GM21825 (cell line): ENCODE data around the gene UNK.
"Not testable (repeated sequence)": the region's sequence is repeated elsewhere in the genome, so short reads cannot be mapped to it uniquely, and the experiment has no call there.

Source experiments
- ATAC-seq: cut with Tn5 transposase; IDR thresholded peaks from one replicate; pipeline ENCODE4 v1.9.1; 2021; ENCODE audit warnings: mild to moderate bottlenecking, moderate library complexity; ENCODE audit not compliant: unreplicated experiment

The UNK gene

DNA sequence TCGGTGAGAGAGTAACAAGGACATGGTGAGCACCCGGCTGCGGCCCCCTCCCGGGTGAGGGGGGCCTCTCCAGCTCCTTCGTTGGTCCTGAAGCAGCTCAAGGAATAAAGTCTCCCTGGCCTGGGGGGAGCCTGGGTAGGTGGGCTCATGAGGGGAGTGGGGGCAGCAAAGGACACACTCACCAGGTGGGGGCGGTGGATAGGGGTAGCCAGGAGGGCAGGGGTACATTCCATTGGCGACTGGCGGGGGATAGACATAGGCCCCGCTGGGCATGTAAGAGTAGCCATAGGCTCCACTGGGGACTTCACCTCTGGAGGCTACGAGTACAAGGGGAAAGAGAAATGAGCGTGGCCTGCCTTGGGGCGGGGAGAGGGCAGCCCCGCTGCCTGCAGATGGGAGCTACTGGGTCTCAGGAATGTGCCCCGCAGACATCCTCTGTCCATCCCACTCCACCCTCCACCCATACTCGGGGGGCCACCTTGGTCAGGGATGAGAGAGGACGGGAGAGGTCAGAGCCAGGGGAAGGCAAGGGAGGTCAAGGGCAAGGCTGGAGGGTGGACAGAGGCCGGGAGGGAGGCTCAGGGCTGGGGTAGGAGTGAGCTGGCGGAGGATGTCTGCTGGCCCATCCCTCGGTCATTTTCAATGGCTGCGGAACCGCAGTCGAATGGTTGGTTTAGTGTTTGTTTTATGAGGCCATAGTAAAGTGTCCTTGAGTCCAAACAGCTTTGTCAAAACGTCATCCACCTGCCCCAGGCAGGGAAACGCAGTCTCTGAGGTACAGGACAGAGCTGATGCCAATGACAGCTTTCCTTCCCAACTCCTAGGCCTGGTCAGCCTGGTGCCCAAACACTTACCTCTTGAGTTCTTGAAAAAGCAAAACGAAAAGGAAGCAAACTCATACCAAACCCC lies 63.3 kb downstream of the UNK start:
- no peak for ATAC-seq

DNA sequence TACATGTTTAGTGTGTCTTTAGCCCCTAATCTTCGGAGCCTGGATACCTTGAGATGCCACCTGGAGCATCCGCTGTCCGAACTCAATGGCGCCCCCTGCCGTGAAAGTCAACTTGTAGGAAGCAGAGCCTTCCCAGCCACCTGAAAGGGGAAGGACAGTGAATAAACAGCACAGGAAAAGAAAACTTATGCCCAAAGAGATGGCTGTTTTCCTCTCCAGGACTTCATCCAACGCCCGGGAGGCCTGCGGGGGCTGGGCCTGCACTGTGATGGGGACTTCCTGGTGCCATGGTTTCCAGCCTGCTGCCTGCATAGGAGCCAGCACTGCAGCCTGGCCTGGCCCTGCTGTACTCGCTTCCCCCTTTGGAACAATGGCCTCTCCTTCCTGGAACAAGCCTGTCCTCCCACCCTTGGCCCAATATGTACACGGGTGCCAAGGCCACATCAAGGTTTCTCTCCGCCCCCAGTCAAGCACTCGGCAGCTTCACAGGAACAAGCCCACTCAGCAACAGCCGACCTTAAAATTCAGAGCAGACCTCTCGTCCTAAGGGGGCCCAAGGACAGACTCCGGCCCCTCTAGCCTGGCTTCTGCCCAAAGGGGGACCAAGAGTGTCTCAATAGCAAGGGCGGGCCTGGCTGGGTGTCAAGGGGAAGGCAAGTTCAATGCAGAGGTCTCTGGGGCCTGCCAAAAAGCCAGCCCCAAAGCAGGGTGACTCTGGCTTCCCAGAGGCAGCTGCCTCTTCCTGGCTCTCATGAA lies 64.1 kb downstream of the UNK start:
- no peak for ATAC-seq

DNA sequence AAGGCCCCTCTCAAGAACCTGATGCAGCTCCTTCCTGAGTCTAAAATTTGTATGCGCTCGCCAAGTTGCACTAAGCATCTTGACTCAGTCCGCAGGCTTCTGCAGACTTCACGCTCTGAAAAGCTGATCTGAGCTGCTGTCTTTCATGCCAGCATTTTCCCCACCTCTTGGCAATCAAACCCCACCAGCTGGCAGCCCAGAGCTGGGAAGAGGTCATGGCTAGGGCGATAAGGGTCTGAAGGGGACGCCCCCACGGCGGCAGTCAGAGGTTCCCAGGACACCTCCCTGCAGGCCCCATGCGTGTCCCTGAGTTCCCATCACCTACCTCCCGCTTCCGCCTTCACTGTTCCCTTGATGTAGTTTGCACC lies 64.7 kb downstream of the UNK start:
- ATAC-seq = no peak

DNA sequence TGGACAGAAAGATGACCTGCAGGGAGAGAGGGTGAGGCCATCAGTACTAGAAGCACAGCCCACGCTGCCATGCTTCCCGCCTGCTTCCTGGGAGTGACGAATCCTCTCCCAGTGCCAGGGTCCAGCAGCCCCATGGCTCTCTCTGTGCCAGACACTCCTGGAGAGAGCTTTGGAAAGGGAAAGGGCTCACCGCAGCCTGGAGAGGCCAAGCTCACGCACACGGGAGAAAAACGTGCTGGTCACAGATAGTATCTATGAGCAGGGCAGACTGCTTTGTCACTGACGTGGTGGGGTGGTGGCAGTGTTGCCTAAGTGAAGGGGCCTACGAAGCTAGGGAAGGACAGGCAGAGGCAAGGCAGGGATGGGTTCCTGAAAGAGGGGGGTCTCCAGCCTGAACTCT lies 65.1 kb downstream of the UNK start:
- ATAC-seq = no peak

DNA sequence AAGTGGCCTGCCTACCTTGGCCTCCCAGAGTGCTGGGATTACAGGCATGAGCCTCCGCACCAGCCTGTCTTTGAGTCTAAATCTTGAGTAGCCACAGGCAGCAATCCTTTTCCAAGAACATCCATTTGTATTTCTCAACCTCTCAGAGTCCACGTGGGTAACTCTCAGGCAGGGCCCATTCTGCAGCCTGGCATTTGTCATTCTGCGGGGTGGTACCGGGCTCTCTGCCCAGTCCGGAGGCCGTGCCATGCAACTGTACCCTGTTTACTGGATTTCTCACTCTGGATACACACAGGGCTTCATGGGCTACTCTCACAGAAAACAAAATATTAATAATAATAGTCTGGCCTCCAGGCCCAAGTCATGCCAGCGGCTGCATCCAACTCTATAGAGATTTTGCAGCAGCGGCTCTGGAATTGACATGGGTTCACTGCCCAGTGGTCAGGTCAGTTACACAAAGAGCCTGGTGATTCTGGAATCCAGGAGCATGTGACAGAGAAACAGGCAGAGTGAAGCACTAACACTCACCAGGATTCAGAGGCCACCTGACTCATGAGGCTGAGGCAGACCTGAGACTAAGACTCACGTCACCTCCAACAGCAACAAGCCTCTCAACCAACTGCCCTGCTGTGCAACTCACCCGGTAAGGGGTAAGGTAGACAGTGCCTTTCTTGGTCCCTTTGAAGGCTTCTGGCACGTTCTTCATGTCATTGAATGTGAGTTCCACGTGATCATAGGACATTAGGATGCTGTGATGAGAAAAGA lies 66.5 kb downstream of the UNK start:
- no peak for ATAC-seq

DNA sequence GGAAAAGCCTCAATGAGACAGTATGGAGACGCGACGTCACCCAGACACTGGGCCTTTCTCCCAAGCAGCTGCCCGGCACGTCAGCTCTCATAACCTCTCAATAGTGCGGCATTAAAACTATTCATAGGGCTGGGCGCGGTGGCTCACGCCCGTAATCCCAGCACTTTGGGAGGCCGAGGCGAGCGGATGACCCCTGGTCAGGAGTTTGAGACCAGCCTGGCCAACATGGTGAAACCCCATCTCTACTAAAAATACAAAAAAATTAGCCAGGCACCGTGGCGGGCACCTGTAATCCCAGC lies 67.0 kb downstream of the UNK start:
- ATAC-seq = not testable (repeated sequence)

DNA sequence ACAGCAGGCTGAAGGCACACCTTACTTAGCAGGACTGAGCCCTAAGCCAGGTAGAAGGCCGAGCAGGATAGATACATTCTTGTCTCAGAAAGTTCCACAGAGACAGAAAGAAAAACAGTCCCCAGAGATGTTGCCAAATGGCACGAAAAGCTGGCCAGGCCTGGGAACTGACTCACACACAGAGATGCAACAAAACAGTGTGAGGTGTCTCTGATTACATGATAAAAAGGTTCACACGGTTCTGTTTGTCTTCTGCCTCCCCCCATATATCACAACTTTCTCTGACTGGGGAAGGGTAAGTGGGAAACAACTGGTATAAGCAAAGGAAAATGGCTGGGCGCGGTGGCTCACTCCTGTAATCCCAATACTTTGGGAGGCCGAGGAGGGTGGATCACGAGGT lies 68.8 kb downstream of the UNK start:
- no peak for ATAC-seq

DNA sequence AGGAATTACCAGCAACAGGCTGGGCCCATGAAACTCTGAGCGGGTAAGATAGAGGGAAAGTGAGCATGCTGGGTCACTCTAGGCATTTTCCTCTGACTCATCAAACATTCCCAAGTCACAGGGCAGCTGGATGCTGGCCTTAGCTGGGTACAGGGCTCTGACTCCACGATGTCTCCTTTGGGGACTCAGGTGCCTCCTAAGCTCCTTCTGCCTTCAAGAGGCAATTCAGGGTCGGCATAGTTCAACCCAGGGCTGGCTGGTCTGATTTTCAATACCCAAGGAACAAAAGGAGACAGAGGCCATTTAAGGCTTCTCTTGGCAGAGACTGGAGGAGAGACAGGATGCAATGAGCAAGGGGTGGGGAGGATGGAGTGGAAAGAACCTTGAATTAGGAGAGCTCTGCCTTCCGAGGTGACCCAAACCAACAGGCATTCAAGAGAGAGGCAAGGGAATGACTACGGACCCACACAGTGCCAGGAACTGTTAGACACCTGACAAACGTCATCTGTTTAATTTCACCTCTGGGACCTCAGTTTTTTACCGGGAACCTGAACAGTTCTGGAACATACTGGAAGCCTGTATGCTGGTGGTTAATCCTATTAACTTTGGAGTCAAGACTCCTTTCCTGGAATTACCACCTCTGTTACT lies 69.6 kb downstream of the UNK start:
- ATAC-seq = no peak

DNA sequence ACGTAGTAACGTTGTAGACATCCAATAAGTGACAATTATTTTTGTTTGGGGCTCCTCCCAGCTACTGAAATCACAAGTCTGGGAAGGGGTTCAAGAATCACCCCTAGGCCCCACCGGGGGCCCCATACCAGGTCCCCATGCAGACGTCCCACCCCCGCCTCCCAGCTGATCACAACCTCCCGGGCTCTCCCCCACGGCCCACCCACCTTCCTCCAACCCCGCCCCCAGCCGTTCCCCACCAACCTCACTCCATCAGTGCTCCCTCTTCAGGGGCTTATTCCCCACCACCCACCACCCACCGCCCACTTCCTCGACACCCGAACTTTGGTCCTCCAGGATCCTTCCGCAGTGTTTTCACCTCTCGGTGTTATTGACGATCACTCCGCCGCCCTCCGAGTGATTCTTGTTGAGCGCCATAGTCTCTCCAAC lies 70.3 kb downstream of the UNK start:
- peak; percentile 2 for ATAC-seq

DNA sequence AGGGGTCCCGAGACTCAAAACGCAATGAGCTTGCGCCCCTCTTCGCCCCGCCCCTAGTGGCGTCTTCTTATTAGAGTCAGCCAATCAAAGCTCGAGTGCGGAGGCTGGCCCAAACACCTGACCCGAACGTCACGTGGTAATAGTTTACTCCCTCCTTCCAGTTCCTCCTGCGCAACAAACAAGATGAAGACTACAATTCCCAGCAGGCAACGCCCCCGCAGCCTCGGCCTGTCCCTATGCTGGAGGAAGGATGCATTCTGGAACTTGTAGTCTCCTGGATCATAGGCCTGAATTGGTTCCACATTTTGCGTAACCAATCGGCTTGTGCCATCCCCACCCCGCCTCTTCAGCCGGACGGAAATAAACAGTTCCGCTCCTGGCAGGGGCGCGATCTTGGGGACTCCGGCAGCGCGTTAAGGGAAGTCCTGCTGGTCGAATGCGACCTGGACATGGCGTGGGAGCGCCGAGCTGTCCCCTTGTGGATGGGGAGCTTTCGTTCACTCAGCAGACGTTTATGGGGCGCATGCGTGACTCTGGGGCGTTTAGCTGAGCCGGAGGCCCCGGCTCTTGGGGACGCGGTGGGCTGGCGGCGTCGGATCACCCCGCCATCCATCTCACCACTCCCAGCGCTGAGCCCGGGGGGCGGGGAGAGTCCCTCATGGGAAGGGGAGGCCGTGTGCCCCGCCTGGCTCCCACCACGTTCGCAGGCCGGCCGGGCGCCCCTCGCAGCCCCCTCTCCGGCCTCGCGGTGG lies 70.9 kb downstream of the UNK start, which contains the start of gene WBP2:
WBP2 (minus strand) TSS at position 26 of the 752 bp plus-strand sequence. CDS start 38 bp downstream, outside the sequence.
- peak; percentile 82 for ATAC-seq

DNA sequence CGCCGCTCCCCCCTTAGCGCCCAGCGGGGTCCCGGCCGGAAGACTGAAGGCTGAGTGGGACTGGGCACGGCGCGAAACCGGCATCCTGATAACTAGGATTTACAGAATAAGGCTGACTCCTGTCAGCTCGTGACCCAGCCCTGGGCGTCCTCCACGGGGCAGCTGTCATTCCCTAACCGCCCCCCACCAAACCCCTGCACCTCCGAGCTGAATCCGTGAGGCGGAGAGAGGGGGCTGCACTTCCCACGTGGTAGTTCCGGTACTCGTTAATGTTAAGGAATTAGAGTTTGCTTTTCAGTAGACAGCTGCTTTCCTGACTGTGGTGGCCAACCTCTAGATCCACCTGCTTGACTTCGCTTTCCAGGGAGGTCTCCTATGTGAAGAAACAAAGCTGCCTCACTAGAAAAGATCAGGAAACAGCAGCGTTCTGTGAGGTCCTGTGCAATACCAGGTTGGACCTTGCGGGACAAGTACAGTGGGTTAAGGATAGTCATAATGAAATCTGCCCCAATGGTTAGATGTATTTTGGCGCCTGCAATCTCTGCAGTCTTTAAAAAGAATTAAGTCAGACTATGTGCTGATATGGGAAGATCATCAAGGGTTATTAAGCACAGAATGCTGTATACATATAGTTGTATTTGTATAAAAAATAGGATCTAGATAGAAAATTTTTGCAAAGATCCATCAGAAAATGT lies 71.6 kb downstream of the UNK start:
- ATAC-seq = no peak

DNA sequence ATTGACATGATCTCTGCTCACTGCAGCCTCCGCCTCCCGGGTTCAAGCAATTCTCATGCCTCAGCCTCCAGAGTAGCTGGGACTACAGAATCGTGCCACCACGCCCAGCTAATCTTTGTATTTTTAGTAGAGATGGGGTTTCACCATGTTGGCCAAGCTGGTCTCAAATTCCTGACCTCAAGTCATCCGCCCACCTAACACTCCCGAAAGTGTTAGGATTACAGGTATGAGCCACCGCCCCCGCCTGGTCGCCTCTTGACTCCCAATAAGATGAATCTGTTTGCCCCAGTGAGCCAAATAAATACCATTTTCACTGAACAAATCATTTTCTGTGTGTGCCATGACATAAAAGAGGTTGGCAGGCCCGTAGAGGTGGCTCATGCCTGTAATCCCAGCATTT lies 74.8 kb downstream of the UNK start:
- not testable (repeated sequence) for ATAC-seq

DNA sequence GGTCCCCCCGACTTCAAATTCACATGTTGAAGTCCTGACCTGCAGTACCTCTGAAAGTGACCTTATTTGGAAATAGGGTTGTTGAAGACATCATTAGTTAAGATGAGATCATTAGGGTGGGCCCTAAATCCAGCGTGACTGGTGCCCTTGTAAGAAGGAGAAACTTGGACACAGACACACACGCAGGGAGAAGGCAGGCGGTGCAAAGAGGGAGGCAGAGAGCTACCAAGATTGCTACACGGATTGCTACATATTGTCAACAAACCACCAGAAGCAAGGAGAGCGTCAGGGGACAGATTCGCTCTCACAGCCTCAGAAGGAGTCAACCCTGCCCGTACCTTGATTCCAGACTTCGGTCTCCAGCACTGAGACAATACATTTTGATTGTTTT lies 77.3 kb downstream of the UNK start:
- ATAC-seq = no peak

DNA sequence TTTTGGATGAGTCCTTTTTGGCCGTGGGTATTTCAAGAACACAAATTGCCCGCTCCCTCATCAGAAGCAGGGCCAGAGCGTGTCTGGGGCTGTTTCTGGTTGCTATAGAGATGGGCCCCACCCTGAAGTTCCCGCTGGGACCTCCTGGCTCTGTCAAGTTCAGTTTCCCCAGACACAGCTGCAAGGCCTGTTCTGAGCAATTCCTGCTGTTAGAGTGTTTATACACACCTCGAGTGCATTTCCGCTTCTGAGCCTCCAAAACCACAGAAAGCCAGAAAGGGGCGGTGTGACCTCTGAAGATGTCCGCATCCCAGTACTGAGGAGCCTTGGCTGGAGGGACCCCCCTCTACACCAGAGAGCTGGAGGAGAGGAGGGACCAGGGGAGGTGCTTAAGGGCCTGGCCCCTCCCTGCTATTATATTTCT lies 79.9 kb downstream of the UNK start:
- ATAC-seq = peak; percentile 87

DNA sequence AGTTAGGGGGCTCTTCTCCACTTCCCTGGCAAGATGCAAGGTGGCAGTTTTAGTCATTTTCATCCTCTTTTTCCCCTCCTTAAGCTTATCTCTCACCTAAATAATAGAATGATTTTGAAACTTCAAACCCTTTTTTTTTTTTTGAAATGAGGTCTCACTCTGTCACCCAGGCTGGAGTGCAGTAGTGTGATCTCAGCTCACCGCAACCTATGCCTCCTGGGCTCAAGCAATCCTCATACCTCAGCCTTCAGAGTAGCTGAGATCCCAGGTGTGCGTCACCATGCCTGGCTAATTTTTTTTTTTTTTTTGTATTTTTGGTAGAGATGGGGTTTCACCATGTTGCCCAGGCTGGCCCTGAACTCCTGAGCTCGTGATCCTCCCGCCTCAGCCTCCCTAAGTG lies 80.3 kb downstream of the UNK start:
- not testable (repeated sequence) for ATAC-seq

DNA sequence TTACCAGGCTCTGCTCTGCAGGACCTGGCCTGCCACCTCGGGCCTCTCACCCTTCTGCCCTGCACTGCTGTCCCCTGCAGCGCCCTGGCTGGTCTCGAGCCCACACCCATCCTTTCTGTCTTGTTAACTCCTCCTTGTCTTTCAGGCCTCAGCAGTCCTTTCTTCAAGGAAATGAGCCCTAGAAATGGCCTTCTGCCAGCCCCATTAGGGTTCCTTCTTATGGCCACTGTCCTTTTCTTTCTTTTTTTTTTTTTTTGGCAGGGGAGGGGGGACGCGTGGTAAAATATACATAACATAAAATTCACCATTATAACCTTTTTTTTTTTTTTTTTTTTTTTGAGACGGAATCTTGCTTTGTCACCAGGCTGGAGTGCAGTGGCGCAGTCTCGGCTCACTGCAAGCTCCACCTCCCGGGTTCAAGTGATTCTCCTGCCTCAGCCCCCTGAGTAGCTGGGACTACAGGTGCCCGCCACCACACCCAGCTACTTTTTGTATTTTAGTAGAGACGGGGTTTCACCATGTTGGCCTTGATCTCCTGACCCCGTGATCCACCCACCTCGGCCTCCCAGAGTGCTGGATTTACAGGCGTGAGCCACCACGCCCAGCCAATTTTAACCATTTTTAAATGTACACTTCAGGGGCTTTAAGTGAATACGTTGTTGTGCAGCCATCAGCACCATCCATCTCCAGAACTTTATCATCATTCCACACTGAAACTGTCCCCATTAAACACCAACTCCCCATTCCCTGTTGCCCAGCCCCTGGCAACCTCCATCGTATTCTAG lies 81.0 kb downstream of the UNK start:
- ATAC-seq = not testable (repeated sequence)

DNA sequence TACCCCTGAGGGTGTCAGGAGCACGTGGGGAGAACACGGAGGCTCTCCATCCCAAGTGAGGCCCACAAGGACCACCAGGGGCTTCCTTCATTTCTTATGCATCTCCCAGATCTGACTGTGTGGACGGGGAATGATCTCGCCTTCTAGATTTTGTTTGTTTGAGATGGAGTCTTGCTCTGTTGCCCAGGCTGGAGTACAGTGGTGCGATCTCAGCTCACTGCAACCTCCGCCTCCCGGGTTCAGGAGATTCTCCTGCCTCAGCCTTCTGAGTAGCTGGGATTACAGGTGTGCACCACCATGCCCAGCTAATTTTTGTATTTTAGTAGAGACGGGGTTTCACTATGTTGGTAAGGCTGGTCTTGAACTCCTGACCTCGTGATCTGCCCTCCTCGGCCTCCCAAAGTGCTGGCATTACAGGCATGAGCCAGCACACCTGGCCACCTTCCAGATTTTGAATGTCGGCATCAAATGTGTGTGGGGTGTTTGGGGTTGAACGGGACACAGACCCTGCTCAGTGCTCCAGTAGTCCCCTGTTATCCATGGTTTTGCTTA lies 84.2 kb downstream of the UNK start:
- ATAC-seq = not testable (repeated sequence)

DNA sequence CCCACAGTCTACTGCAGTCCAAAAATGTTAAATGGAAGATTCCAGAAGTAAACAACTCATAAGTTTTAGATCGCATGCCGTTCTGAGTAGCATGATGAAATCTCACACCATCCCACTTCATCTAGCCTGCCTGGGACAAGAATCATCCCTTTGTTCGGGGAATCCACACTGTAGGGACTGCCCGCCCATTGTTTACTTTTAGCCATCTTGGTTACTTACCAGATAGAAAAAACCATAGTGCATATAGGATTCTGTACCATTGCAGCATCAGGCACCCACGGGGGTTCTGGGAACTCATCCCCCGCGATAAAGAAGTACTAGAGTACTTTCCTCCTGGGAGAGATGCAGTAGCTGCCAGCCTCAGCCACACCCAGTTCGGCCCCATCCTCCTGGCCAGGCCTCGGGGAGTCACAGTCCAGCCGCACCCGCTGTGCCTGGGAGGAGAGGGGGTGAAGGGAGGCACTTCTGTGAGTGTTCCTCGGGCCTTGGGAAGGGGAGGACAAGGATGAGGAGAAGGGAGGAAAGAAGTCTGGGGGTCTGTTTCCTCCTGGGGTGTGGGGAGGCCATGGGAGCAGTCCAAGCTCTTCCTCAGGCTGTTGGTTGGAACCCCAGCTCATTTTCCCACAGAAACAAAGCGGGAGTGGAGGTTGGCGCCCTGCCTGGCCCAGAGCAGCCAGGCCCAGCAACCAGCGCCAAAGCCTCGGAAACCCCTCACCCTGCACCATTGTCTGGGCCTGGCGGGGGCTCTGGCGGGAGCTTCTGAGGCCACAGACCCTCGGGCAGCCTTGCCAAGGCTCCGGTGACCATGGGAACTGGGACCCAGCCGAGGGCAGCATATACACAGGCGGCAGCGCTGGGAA lies 84.9 kb downstream of the UNK start:
- no peak for ATAC-seq
